Bronchial epithelial cell (primary cell): Measurements from ENCODE around the gene VPS54. TPM values are rescaled to one million over a fixed set of nuclear protein-coding genes. Genes with fewer than 3 reads are reported as not detected.
"Not testable (repeated sequence)": the region's sequence is repeated elsewhere in the genome, so short reads cannot be mapped to it uniquely, and the experiment has no call there.

Experiments
- DNase-seq: peaks from one replicate; pipeline ENCODE4 v3.0.0-alpha.2; 2010; ENCODE audit warnings: low read depth
- FAIRE-seq: peaks from 2 replicates; lab custom pipeline; 2011; peaks lifted over from hg19 to GRCh38; lab: Jason Lieb, UNC
- H3K27me3 ChIP-seq: 2 replicates; pipeline ENCODE4 v1.5.1; 2011; ENCODE audit warnings: low read length; ENCODE audit not compliant: control insufficient read depth, insufficient read depth
- H3K36me3 ChIP-seq: 2 replicates; pipeline ENCODE4 v1.5.1; 2011; ENCODE audit warnings: low read length; ENCODE audit not compliant: control insufficient read depth, insufficient read depth
- H3K4me3 ChIP-seq: 2 replicates; pipeline ENCODE4 v1.5.1; 2011; ENCODE audit warnings: mild to moderate bottlenecking, low read depth, low read length, control low read depth
- CTCF ChIP-seq: IDR thresholded peaks from 2 replicates; pipeline ENCODE4 v1.5.1; 2011; ENCODE audit warnings: mild to moderate bottlenecking, moderate library complexity, low read length, control low read depth, inconsistent platforms; ENCODE audit not compliant: insufficient read depth, severe bottlenecking
- total RNA-seq: library from RNA; depleted of rRNA; stranded (reverse); fragments of >200 nt; gene quantifications from 2 replicates; pipeline ENCODE4 v1.2.1, GENCODE V29; 2014

VPS54 gene
- total RNA-seq, 1 donor from 2014 or later: 18.2 TPM

- no peak for FAIRE-seq
Measured at GRCh38 chr2:63850649-63851048, 168.6 kb downstream of the VPS54 start.

GRCh38 chr2:63850204-63850571 lies 169.0 kb downstream of the VPS54 start:
- no peak for TF ChIP-seq CTCF
- no peak for DNase-seq
- Histone ChIP-seq H3K27me3 (no peaks in the 10 kb centered on the region), H3K4me3 (no peak overlapping the region), H3K36me3 (no peaks in the 10 kb centered on the region)
- no peak for FAIRE-seq

More at GRCh38 chr2:63850649-63851048, 168.6 kb downstream of the VPS54 start:
- Histone ChIP-seq H3K4me3 (no peak overlapping the region), H3K27me3 (no peaks in the 10 kb centered on the region), H3K36me3 (no peaks in the 10 kb centered on the region)
- TF ChIP-seq CTCF: no peak
- no peak for DNase-seq

- DNase-seq (no peak), FAIRE-seq (no peak)
- Histone ChIP-seq H3K27me3 (no peaks in the 10 kb centered on the region), H3K36me3 (no peaks in the 10 kb centered on the region), H3K4me3 (no peak overlapping the region)
- TF ChIP-seq CTCF: no peak
Measured at GRCh38 chr2:63849381-63850203, 169.6 kb downstream of the VPS54 start.

GRCh38 chr2:63847571-63847970 lies 171.7 kb downstream of the VPS54 start:
- H3K27me3 ChIP-seq, H3K4me3 ChIP-seq, H3K36me3 ChIP-seq, DNase-seq, FAIRE-seq: not testable (repeated sequence)

DNA sequence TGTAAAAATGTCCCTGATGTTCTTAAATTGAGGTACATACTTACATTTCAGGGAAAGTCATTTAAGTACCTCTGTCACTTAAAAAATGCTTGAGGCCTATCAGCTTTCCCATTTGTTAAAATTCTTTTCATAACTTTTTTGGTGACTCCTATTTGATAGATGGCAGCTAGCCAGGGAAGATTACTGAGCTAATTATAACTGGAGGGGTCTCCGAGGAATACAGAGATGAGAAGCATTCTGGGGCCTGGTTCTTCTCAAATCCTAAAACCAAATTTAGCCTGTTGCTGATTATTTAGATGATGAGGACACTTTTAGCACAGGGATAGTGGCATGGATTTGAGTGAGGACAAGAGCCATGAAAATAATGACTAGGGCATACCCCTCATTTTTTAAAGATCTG lies 172.7 kb downstream of the VPS54 start:
- TF ChIP-seq CTCF: no peak
- H3K27me3 ChIP-seq: no peaks in the 10 kb centered on the region
- no peaks in the 10 kb centered on the region for H3K36me3 ChIP-seq
- no peak overlapping the region for H3K4me3 ChIP-seq
- no peak for DNase-seq
- FAIRE-seq: no peak

- Histone ChIP-seq H3K4me3 (no peak overlapping the region), H3K27me3 (no peaks in the 10 kb centered on the region), H3K36me3 (no peaks in the 10 kb centered on the region)
- FAIRE-seq: no peak
- DNase-seq: no peak
- TF ChIP-seq CTCF: no peak
Measured at GRCh38 chr2:63845866-63846265, 173.4 kb downstream of the VPS54 start.
